Stimulated activated CD8-positive, alpha-beta memory T cell treated with anti-CD3 and anti-CD28 coated beads, Interleukin-7, amount 100 ng/mL, for 24 hours (primary cell): ENCODE data around the gene HNF1B.
"Not testable (repeated sequence)": the region's sequence is repeated elsewhere in the genome, so short reads cannot be mapped to it uniquely, and the experiment has no call there.

Experiments used
- DNase-seq: peaks from one replicate; pipeline ENCODE4 v3.0.0-alpha.2; 2020; ENCODE audit warnings: low read depth

The HNF1B gene

DNA sequence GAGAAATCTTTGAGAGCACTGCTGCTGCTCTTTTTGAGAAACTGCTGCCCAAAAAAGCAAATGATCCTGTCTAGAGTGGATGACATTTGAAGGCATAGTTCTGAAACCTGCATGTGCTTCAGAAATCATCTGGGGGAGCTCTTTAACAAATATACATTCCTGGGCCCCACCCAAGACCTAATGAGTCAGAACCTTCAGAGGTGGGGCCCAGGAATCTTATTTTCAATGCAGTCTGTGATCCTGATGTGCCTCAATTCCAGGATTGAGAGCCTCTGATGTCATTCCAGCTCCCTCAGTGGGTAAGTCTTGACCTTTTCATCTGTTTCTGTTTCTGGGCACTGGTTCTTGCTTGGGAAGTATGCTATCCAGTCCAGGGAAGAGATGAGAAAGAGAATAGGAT lies 42.3 kb downstream of the HNF1B start:
- no peak for DNase-seq

DNA sequence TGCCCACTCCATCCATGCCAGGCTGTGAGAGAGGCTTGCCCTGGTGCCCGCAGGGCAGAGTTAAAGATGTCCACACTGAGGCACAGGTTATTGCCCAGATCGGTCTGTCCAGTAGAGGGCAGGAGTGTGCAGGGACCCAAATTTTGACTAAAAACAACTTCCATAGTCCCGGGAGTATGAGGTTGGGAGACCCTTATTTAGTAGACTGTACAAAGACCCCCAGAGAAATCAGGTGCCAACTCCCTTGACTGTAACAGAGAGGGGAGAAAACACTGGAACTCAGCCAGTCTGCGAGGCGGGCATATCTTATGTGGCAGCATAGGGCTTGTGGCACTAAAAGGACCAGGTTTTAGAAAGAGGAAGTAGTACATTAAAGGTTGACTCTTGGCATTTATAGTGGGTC lies 43.4 kb downstream of the HNF1B start:
- peak; percentile 15 for DNase-seq

DNA sequence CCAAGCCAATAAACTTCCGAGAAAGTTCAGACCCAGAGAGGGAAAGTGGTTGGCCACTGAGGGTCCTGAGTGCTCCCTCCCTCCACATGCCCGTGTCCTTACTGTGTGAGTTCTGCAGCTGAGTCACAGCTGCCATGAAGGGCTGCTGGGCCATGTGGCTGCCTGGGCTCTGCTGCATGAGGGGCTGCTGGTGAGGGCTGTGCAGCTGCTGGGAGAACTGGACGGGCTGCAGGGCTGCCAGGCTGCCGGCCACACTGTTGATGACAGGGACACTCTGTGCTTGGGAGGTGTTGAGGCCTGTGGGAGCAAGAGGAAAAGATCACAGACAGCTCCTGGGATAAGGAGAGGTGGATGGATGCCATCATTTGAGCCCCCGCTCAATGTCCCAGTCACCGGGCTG lies 44.0 kb downstream of the HNF1B start:
- no peak for DNase-seq

GRCh38 chr17:37699285-37699973 lies 45.4 kb downstream of the HNF1B start:
- DNase-seq: no peak

DNA sequence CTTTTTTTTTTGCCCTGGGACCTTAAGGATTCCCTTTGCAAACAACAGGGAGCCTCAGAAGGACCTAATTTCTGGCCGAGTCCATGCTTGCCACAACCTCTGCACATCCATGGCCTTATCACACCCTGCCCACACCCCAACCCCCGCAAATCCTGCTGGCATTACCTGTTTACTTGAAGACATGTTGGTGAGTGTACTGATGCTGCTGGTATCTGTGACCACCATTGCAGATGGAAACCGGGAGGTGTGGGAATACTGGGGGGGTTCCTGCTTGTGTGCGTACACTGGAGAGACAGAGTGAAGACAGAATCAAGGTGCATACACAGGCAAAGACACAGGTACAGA lies 46.0 kb downstream of the HNF1B start:
- no peak for DNase-seq

- DNase-seq: no peak
Measured at GRCh38 chr17:37698132-37698910, 46.5 kb downstream of the HNF1B start.

GRCh38 chr17:37697381-37697780 lies 47.5 kb downstream of the HNF1B start:
- no peak for DNase-seq

DNA sequence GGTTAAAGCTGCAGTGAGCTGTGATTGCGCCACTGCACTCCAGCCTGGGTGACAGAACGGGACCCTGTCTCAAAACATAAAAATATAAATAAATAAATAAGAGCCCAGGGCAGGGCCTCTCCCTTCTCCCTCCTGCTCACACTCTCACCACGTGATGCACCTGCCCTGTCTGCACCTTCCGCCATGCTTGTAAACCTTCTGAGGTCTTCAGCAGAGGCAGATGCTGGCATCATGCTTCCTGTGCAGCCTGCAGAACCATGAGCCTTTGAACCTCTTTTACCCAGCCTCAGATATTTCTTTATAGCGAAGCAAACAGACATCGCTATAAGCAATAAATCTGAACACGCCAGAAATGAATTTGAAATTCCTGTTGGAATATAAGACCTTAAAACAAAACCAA lies 48.5 kb downstream of the HNF1B start:
- DNase-seq: no peak

DNA sequence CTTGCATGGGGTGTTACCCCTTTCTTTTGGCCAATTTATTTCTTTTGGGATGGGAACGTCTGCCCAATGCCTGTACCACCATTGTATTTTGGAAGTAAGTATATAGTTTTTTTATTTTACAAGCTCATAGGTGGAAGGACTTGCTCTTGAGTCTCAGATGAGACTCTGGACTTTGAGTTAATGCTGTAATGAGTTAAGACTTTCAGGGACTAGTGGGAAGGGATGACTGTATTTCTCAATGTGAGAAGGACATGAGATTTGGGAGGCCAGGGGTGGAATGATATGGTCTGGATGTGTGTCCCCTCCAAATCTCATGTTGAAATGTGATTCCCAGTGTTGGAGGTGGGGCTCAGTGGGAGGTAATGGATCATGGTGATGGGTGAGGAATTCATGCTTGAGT lies 49.1 kb downstream of the HNF1B start:
- no peak for DNase-seq

- no peak for DNase-seq
Measured at GRCh38 chr17:37694734-37695133, 50.1 kb downstream of the HNF1B start.

GRCh38 chr17:37693328-37693727 lies 51.5 kb downstream of the HNF1B start:
- no peak for DNase-seq

DNA sequence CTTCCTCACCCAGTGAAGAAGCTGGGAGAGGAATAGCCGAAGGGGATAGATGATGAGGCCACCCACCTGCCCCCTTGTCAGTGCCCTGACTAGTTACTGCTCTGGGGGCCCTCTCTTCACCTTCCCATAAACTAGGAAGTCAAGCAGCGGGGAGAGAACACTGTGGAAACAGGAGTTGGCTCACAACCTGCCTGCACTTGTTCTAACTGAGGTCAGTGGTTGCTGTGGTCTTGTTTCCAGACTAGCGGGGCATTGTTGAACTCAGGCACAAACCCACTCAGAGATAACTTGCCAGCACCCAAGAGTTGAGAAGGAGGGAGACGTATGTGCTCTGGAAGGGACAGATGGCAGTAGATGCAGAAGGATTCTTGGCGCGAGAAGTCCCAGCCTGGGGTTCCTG lies 53.1 kb downstream of the HNF1B start:
- no peak for DNase-seq

DNA sequence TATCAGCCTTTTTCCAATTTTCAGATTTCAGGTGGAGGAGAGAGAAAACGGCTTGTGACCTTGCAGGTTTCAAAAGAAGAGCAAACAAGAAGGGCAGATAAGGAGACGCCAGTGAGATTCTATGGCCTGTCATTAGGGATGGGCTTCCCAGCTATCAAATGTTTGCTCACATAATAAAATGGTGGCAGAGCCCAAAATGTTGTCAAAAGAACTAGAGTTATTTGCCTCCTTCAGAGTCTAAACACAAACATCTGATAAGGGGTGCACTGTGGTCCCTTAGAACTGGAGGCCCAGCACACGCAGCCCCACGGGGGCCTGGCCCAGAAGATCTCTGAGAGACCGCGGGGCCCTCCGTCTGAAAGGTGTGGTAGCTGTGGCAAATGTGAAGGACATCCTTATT lies 55.5 kb downstream of the HNF1B start:
- no peak for DNase-seq

- no peak for DNase-seq
Measured at GRCh38 chr17:37683454-37683984, 61.3 kb downstream of the HNF1B start.

DNA sequence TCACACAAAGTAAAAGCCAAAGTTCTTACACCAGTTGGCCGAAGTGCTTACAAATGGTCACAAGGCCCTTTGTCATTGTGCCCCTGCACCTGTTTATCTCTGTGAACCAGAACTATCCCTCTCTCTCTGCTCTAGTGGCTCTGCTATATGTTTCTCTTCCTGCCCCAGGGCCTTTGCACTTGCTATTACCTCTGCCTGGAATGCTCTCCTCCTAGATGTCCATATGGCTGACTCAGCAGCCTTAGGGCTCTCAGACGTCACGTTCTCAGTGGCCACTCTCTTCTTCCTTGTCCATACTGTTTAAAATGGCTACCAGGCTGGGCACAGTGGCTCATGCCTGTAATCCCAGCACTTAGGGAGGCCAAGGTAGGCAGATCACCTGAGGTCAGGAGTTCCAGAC lies 62.9 kb downstream of the HNF1B start:
- DNase-seq: no peak

- DNase-seq: not testable (repeated sequence)
Measured at GRCh38 chr17:37679995-37680394, 64.9 kb downstream of the HNF1B start.

DNA sequence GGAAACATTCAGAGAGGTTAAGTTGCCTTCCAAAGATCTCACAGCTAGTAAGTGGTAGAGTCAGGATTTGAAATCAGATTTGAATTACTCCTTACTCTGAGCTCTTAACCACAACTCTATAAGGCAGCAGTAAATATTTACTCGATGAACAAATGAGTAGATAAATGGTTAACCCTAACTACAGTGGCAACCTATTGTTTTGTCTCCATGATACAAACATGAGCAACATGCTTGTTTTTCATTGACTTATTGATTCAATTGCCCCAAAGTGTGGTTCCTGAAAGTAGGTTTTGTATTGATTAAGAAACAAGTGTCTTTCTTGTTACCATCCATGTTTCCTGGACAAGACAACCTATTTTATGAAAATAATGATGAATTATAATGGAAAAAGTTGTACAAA lies 66.8 kb downstream of the HNF1B start:
- no peak for DNase-seq

DNA sequence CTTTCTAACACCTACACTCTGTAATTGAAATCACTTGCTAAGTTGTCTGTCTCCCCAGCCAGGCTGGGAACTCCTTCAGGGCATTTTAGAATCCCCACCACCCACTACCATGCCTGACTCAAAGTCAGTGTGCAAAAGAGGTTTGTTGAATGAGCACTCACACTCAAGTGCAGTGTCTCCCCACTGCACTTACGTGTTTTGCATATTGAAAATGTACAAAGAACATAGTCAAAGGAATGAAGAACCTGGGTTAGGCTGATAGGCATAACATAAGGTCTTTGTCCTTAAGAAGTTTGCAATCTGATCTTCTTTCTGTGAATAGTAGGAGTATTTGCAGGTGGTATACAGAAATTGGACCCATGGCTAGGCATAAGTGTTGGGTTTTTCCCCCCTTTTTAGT lies 67.8 kb downstream of the HNF1B start:
- DNase-seq: no peak

DNA sequence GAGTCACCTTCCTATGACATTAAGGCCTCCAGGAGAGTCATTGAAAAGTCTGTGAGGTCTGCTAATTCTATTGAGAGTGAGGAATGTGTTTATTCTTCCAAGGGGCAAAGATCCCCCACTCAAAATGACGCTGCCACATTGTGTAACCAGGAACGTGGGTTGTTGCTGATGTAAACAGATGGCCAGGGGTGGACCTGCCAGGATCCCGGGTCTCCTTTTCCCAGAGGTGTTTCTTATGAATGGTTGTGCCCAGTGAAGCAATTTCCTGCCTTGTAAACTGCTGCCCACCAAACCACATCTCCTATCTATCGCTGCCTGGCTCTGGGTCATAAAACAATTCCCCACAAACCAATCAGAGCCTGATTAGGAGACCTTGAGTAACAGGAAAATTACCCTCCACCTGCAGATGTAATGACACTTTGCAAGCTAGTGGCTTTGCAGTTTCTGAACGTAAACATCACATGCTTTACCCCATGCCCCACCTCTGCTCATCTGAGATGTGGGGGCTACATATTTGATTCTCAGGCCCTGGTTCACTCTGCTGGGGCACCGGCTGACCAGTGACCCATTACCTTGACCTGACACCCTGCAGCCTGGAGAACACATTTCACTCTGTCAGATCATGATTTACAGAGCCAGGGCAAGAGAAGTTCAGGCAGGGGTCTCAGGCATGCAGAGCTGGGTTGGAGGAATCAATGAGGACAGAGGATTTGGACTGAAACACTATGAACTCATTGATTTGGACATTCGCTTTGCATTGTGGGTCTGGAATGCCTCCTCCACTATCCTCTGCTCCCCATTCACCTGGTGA lies 68.5 kb downstream of the HNF1B start:
- DNase-seq: no peak

- no peak for DNase-seq
Measured at GRCh38 chr17:37674511-37674910, 70.3 kb downstream of the HNF1B start.

DNA sequence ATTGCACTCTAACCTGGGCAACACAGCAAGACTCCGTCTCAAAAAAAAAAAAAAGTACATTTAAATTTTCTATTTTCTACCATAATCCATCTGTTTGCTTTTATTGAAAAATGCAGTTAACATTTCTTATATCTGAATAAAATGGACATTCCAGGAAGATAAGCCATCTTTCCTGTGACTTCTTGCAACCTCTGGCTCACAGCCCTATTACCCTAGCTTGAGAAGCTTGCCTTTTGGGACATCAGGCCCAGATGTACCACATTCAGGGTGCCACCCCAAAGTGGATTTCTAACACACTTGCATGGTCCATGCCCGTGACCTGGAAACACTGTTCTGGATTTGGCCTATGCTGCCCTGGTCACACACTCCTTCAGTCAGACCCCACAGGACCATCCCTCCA lies 71.5 kb downstream of the HNF1B start:
- DNase-seq: no peak

DNA sequence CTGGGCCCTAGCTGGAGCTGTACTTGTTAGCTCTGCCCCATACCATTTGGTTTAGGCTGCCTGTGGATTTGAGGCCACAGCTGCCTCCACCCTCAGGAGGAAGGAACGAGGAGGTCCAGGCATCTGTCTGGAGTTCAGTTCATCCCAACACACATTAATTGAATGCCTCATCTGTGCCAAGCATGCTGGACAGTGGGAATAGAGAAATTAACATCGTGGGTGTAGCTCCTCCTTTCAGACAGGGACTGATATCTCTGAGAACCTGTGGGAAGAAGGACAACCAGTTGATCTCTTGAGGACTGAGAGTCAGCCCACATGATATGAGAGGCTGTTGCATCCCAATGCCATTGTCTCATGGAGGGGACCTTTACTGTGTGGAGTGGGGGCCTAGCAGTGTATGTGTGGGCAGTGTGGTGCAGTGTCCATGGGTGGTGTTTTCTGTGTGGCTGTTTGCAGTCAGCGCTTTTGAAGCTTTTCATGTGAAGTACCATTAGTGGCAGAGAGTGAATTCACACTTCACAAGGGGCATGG lies 72.2 kb downstream of the HNF1B start:
- no peak for DNase-seq
